GM23248 (cell line): Measurements from ENCODE around the gene POLR2F.
"Not testable (repeated sequence)": the region's sequence is repeated elsewhere in the genome, so short reads cannot be mapped to it uniquely, and the experiment has no call there.

Experiments
- EZH2 ChIP-seq: fragments of 200-600 bp; sonication (generic); IDR thresholded peaks from 2 replicates; pipeline ENCODE4 v1.6.1; 2018; ENCODE audit warnings: antibody characterized with exemption, mild to moderate bottlenecking; ENCODE audit not compliant: insufficient read depth, poor library complexity, severe bottlenecking
- EZH2phosphoT487 ChIP-seq: fragments of 200-600 bp; sonication (generic); IDR thresholded peaks from 2 replicates; pipeline ENCODE4 v1.6.1; 2018; ENCODE audit warnings: antibody characterized with exemption, moderate library complexity, mild to moderate bottlenecking, low read depth; ENCODE audit not compliant: insufficient read depth

DNA sequence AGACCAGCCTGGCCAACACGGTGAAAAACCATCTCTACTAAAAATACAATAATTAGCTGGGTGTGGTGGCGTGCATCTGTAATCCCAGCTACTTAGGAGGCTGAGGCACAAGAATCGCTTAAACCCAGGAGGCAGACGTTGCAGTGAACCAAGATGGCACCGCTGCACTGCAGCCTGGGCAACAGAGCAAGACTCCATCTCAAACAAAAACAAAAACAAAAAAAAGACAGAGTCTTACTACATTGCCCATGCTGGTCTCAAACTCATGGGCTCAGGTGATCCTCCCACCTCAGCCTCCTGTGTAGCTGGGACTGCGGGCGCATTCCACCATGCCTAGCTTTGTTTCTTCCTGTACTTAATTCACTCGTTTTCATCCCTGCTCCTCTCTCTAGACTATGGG, 22.5 kb downstream of the POLR2F start:
- TF ChIP-seq EZH2, EZH2phosphoT487: not testable (repeated sequence)
